Astrocyte (in vitro differentiated cells and primary cell): ENCODE results near the gene CNIH3. TPM values are rescaled to one million over a fixed set of nuclear protein-coding genes. Genes with fewer than 3 reads are reported as not detected.

Experiments
- DNase-seq: peaks from one replicate; pipeline ENCODE4 v3.0.0-alpha.2; 2010; ENCODE audit warnings: low read depth
- FAIRE-seq: peaks from 2 replicates; lab custom pipeline; 2011; peaks lifted over from hg19 to GRCh38; lab: Jason Lieb, UNC
- H2AFZ ChIP-seq: 2 replicates; pipeline ENCODE4 v1.6.0; 2012; ENCODE audit warnings: low read depth, low read length, inconsistent platforms
- H3K27ac ChIP-seq: 2 replicates; pipeline ENCODE4 v1.5.1; 2011; ENCODE audit warnings: low read depth, low read length, inconsistent platforms
- H3K27me3 ChIP-seq: 2 replicates; pipeline ENCODE4 v1.6.0; 2011; ENCODE audit warnings: low read length, inconsistent platforms; ENCODE audit not compliant: insufficient read depth
- H3K36me3 ChIP-seq: 2 replicates; pipeline ENCODE4 v1.5.1; 2011; ENCODE audit warnings: low read length, inconsistent platforms; ENCODE audit not compliant: insufficient read depth
- H3K4me1 ChIP-seq: 2 replicates; pipeline ENCODE4 v1.5.1; 2011; ENCODE audit warnings: low read length, inconsistent platforms; ENCODE audit not compliant: insufficient read depth
- H3K4me2 ChIP-seq: 2 replicates; pipeline ENCODE4 v1.6.0; 2012; ENCODE audit warnings: low read length, inconsistent platforms
- H3K4me3 ChIP-seq: 2 replicates; pipeline ENCODE4 v1.5.1; 2011; ENCODE audit warnings: low read depth, mild to moderate bottlenecking, low read length, inconsistent platforms; ENCODE audit not compliant: insufficient read depth
- H3K79me2 ChIP-seq: 2 replicates; pipeline ENCODE4 v1.6.0; 2012; ENCODE audit warnings: mild to moderate bottlenecking, low read length, inconsistent platforms; ENCODE audit not compliant: insufficient read depth
- H3K9ac ChIP-seq: 2 replicates; pipeline ENCODE4 v1.6.0; 2012; ENCODE audit warnings: mild to moderate bottlenecking, low read length, inconsistent platforms
- H3K9me3 ChIP-seq: 2 replicates; pipeline ENCODE4 v1.5.1; 2012; ENCODE audit warnings: low read depth, mild to moderate bottlenecking, low read length, inconsistent platforms; ENCODE audit not compliant: insufficient read depth
- H4K20me1 ChIP-seq: 2 replicates; pipeline ENCODE4 v1.6.0; 2012; ENCODE audit warnings: low read length, inconsistent platforms; ENCODE audit not compliant: insufficient read depth
- H3K27ac Mint-ChIP-seq: one replicate; pipeline ENCODE4 v1.8.0; 2021; ENCODE audit warnings: mild to moderate bottlenecking, mixed read lengths; ENCODE audit not compliant: unreplicated experiment
- H3K27me3 Mint-ChIP-seq: one replicate; pipeline ENCODE4 v1.8.0; 2021; ENCODE audit warnings: low read depth, mixed read lengths; ENCODE audit not compliant: unreplicated experiment
- H3K36me3 Mint-ChIP-seq: one replicate; pipeline ENCODE4 v1.8.0; 2021; ENCODE audit warnings: low read depth, mixed read lengths; ENCODE audit not compliant: unreplicated experiment
- H3K4me1 Mint-ChIP-seq: one replicate; pipeline ENCODE4 v1.8.0; 2021; ENCODE audit warnings: low read depth, mixed read lengths; ENCODE audit not compliant: unreplicated experiment
- H3K4me3 Mint-ChIP-seq: one replicate; pipeline ENCODE4 v1.8.0; 2021; ENCODE audit warnings: mild to moderate bottlenecking, moderate library complexity, mixed read lengths; ENCODE audit not compliant: unreplicated experiment
- H3K9me3 Mint-ChIP-seq: one replicate; pipeline ENCODE4 v1.8.0; 2021; ENCODE audit warnings: mild to moderate bottlenecking, mixed read lengths; ENCODE audit not compliant: unreplicated experiment
- EZH2 ChIP-seq: IDR thresholded peaks from 2 replicates; pipeline ENCODE4 v1.6.1; 2012; ENCODE audit warnings: mild to moderate bottlenecking, low read length, inconsistent platforms; ENCODE audit not compliant: insufficient read depth
- total RNA-seq: library from RNA; stranded (reverse); gene quantifications from 2 replicates; pipeline ENCODE4 v1.2.1, GENCODE V29; 2021
- TF ChIP-seq, protein P1 (sequence below): IDR thresholded peaks from 2 replicates; pipeline ENCODE4 v1.5.1; 2011; ENCODE audit warnings: low read depth, mild to moderate bottlenecking, inconsistent platforms, low read length, moderate library complexity; ENCODE audit not compliant: insufficient read depth

Gene CNIH3
- total RNA-seq, 1 donor from 2014 or later = 7.7 TPM

DNA sequence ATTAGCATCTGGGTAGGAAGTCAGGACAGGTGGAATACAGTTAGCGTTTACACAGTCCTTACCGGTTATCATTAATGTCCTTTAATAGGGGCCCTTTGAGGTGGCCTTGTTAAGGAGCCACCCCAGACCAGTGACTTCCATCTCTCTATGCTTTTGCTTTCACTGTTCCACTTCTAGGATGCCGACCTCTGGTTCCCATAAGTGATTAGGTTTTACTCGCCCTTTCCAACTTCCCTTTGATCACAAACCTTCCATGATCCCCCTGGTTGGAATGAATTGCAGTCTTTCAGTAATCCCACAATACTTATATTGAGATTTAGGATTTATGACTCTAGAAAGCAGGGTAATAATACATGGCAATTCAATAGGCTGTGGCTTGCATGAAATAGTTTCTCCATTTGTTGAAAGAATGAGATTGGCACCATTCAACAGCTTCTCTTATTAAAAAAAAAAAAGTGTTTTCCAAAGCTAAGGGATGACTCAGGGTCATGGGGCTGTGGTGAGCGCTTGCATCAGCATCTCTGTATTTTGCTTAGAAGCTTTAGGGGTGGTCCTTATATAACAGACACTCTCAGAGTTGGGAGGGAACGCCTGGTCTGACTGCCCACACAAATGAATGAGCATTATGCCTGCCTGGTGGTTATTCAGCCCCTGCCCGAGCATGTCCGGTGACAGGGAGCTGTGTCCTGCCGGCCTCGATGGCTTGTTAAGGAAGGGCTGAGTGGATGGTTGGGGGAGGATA lies 110.5 kb downstream of the CNIH3 start:
- Mint-ChIP-seq H3K9me3 (no peaks in the 10 kb centered on the region), H3K27me3 (peaks cover under 1% of the 10 kb centered on the region), H3K4me1 (peaks cover 26% of the 10 kb centered on the region), H3K36me3 (no peaks in the 10 kb centered on the region), H3K4me3 (peak overlapping the region; percentile 69), H3K27ac (peak overlapping the region; percentile 100)
- Histone ChIP-seq H3K9ac (peak overlapping the region; percentile 62), H3K4me3 (no peak overlapping the region), H2AFZ (peak overlapping the region; percentile 38), H3K36me3 (no peaks in the 10 kb centered on the region), H3K27ac (peak overlapping the region; percentile 84), H3K9me3 (no peaks in the 10 kb centered on the region), H3K4me1 (peaks cover 15% of the 10 kb centered on the region), H3K27me3 (no peaks in the 10 kb centered on the region), H4K20me1 (no peaks in the 10 kb centered on the region), H3K4me2 (peak overlapping the region; percentile 67), H3K79me2 (peaks cover 29% of the 10 kb centered on the region)
- FAIRE-seq (peak; percentile 74), DNase-seq (peak; percentile 96)
- no peak for TF ChIP-seq EZH2
- TF ChIP-seq, protein P1, sequence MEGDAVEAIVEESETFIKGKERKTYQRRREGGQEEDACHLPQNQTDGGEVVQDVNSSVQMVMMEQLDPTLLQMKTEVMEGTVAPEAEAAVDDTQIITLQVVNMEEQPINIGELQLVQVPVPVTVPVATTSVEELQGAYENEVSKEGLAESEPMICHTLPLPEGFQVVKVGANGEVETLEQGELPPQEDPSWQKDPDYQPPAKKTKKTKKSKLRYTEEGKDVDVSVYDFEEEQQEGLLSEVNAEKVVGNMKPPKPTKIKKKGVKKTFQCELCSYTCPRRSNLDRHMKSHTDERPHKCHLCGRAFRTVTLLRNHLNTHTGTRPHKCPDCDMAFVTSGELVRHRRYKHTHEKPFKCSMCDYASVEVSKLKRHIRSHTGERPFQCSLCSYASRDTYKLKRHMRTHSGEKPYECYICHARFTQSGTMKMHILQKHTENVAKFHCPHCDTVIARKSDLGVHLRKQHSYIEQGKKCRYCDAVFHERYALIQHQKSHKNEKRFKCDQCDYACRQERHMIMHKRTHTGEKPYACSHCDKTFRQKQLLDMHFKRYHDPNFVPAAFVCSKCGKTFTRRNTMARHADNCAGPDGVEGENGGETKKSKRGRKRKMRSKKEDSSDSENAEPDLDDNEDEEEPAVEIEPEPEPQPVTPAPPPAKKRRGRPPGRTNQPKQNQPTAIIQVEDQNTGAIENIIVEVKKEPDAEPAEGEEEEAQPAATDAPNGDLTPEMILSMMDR = no peak

DNA sequence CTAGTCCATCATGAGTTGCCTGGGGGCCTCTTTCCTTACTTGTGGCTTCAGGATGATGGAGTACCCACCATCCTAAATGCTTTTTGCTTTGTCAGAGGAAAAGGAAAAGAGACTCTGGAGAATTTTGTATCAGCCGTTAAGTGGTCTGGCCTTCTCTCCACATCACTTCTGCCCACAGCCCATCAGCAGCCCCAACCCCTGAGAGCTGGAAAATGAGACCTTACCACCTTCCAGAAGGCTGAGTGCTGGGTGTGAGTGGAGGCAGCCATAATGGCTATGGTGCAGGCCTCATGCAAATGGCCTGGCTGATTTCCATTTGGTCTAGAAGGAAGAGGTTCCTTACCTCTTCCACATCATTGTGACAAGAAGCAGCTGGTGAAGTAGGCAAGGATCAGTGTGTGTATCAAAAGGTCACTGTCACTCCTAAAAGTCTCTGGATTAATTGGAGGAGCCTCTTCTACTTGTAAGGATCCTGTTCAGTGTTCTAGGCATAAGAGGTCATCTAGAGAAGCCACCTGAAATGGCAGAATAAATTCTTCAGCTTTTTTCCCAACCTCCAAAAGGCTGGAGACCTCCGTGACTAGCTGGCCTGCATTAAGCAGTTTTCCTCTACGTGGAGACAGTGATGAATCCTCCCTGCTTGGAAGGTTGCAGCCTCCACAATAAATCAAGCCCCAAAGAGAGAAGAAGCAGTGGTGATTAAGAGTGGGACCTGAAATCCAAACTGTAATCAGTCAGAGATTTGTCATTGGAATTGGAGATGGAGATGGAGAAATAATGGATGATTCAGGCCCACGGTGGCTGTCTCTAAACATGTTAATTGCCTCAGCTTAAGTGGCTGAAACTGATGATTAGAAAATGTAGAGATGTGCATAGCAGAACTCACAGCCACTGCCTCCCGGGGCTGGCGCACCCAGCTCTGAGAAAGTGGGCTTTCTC lies 111.5 kb downstream of the CNIH3 start:
- no peaks in the 10 kb centered on the region for H3K9me3 Mint-ChIP-seq
- peaks cover 15% of the 10 kb centered on the region for H3K4me1 ChIP-seq
- H3K27me3 ChIP-seq = no peaks in the 10 kb centered on the region
- TF ChIP-seq, protein P1 = no peak
- TF ChIP-seq EZH2 = no peak
- H2AFZ ChIP-seq = peak overlapping the region; percentile 38
- H3K4me2 ChIP-seq = peak overlapping the region; percentile 67
- peaks cover 3% of the 10 kb centered on the region for H3K36me3 Mint-ChIP-seq
- peaks cover 4% of the 10 kb centered on the region for H3K27me3 Mint-ChIP-seq
- FAIRE-seq (no peak), DNase-seq (peak; percentile 79)
- peaks cover 25% of the 10 kb centered on the region for H3K79me2 ChIP-seq
- H3K9ac ChIP-seq = peak overlapping the region; percentile 62
- H3K4me3 Mint-ChIP-seq = no peak overlapping the region
- peak overlapping the region; percentile 100 for H3K27ac Mint-ChIP-seq
- no peaks in the 10 kb centered on the region for H3K36me3 ChIP-seq
- peaks cover 29% of the 10 kb centered on the region for H3K4me1 Mint-ChIP-seq
- no peak overlapping the region for H3K4me3 ChIP-seq
- H3K9me3 ChIP-seq = no peaks in the 10 kb centered on the region
- peak overlapping the region; percentile 84 for H3K27ac ChIP-seq
- no peaks in the 10 kb centered on the region for H4K20me1 ChIP-seq
